SKM-1 treated with dmso at 0.1 percent for 144 hours (cell line): Measurements from ENCODE around the gene MT3.
A peak's percentile ranks its signal among the peaks of the same experiment; 100 is the strongest.
"Not testable (repeated sequence)": the region's sequence is repeated elsewhere in the genome, so short reads cannot be mapped to it uniquely, and the experiment has no call there.

ENCODE experiments used
- DNase-seq: peaks from one replicate; lab custom pipeline; 2025; ENCODE audit not compliant: unreplicated experiment; lab: John Stamatoyannopoulos, UW

Gene MT3

DNA sequence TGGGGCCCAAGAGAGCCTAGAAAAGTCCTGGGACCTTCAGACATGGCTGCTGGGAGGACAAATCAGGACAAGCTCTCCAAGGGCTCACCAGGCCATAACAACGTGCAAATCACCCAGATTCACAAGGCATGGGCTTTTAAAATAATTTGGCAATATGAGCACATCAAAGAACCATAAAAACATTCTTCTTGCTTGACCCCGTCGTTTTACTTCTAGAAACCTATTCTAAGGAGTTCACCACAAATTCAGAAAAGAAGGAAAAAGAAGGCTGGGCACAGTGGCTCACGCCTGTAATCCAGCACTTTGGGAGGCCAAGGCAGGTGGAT lies 12.1 kb upstream of the MT3 start:
- no peak for DNase-seq

DNA sequence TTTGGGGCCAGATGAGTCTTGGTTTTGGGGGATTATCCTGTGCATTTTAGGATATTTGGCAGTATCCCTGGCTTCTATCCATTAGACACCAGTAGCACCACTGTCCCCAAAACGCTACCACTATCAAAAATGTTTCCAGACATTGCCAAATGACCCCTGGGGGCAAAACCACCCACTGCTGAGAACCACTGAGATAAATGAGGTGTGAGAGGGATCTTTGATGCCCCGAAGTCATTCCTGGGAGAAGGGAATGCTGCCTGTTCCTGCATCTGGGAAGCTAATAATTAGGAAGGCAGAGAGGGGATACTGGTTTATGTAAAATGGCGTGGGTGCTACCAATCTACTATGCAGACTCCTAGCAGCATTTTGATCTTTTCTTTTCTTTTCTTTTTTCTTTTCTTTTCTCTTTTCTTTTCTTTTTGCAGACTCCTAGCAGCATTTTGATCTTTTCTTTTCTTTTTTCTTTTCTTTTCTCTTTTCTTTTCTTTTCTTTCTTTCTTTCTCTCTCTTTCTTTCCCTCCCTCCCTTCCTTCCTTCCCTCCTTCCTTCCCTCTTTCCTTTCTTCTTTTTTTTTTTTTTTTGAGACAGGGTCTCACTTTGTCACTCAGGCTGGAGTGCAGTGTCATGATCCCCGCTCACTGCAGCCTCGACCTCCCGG lies 8.8 kb upstream of the MT3 start:
- DNase-seq = no peak

DNA sequence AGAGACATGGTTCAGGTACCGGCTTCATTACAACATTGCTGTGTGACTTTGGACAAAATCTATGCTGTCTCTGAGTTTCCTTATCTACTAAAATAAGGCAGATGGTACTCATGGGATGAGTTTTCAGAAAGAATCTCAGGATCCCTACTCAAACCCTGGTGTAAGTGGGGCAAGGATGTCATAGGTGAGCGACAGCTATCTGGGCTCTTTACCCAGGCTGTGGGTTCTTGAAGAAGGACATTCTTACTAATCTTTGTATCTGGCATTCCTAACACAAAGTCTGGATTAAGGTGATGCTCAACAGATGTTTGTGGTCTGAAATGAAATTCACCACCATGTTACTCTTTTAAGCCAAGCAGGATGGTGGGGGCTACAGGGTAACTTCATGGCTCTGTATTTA lies 6.4 kb upstream of the MT3 start:
- not testable (repeated sequence) for DNase-seq

DNA sequence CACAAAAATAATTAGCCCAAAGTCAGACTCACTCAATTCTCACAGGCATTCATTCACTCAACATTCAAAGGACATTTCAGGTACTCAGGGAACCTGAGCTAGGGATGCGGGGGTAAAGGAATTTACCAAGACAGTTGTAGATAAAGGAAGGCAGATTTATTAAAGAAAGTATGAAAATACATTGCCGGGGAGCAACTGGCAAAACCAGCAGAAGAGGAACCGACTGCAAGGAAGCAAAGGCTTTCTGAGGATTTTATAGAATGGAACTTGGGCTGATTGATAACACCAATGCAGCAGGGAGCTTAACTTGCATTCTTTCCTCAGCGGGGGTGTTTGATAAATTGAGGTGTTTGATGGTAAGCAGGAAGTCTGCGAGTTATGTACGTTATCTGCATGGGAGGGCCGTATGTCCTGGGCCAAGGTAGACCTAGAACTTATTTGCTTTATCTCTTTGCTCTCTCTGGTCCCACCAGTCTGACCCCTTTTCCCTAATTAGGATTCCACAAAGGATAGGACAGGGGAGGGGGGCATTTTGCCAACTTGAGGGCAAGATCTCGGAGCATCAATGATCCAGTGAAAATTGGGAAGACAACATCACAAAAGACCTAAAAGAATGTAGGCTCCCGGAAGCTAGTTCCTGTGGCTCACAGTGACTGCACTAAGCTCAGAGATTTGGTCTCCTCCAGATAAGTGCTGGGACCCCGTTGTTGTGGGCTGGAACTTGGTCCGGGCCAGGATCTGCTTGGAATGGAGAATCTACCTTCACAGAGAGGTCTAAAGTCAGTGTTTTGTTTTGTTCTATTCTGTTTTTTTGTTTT lies 5.8 kb upstream of the MT3 start:
- DNase-seq = no peak

GRCh38 chr16:56584276-56584675 lies 5.1 kb upstream of the MT3 start:
- DNase-seq = no peak

GRCh38 chr16:56588781-56589140 lies 567 bp upstream of the MT3 start:
- DNase-seq = no peak

DNA sequence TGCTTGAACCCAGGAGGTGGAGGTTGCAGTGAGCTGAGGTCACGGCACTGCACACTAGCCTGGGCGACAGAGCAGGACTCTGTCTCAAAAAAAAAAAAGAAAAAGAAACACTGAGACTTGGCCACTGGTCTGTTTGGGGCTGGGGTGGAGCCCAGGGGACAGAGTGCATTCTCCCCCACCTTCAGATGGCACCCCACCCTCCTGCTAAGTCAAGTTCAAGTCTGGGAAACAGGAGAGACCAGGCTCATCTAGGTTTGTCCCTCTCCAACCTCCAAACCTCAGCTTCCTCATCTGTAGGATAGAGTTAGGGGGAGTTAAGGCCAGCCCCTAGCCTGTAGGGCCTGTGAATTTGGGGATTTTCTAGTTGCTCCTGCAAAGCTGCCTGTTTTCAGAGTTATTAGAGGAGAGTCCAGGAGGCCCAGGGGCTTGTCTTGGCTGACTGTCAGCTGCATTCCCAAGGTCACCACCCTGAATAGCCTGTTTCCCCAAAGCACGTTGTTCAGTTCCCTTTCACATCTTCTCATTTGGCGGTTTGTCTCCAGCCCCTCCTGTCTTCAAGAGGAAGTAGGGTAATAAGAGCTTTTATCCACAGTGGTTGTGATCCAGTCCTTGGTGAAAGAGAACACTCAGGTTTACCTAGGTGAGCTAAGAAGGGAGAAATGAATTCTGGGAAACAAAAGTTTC lies 2.2 kb downstream of the MT3 start:
- peak; percentile 86 for DNase-seq

DNA sequence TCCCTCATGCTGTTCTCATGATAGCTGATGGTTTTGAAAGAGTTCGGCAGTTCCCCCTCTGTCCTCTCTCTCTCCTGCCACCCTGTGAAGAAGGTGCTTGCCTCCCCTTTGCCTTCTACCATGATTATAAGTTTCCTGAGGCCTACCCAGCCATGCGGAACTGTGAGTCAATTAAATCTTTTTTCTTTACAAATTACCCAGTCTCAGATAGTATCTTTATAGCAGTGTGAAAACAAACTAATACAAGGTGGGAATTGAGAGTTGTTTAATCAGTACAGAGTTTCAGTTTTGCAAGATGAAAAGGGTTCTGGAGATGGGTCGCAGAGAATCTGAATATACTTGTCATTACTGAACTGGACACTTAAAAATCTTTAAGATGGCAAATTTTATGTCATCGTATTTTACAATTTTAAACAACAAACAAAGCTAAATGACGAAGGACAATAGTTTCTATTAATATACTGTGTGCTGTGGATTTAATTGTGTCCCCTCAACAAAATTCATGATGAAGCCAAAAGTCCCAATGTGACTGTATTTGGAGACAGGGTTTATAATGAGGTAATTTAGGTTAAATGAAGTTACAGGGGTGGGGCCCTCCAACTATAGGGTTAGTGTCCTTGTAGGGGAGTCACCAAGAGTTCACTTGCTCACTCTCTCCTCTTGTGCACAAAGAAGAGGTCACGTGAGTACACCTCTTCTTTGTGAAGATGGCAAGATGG lies 4.4 kb downstream of the MT3 start:
- no peak for DNase-seq

GRCh38 chr16:56594292-56594619 lies 4.9 kb downstream of the MT3 start:
- no peak for DNase-seq

DNA sequence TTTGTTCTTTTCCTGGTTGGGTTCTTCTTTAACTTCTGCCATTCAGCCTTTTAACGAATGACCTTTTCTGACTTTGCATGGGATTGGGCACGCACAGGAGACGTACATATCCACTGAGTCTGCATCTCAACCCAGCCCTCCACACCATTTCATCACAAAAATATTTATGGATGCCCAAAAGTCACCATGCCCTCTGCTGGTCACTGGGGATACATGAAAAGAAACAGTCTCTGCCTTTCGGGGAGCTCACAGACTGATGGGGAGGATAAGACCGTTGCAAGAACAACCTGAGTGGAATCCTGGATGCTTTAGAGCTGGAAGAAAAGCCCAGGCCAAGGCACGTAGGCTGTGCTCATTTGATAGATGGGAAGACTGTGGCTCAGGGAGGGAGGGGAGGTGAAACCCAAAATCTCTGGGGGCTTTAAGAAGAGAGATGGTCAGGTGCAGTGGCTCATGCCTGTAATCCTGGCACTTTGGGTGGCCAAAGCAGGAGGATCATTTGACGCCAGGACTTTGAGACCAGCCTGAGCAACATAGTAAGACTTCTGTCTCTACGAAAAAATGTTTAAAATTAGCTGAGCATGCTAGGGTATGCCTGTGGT lies 11.2 kb downstream of the MT3 start:
- peak; percentile 55 for DNase-seq

DNA sequence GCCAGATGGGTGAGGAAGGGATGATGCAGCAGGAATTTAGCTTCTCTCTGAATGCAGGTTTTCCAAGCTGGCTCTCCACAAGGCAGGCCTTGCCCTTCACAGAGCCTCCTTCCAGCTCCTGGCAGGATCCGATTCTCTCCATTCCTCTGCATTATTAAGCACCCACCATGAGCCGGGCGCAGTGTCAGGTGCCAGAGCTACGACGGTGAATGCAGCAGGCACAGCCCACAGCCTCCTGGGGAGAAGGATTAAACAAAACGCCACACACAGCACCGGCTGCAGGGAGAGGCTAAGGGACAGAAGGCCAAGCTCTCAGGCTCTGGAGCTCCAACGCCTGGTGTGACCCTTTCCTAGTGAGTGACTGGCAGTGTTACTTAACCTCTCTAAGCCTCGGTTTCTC lies 12.0 kb downstream of the MT3 start:
- DNase-seq = no peak

DNA sequence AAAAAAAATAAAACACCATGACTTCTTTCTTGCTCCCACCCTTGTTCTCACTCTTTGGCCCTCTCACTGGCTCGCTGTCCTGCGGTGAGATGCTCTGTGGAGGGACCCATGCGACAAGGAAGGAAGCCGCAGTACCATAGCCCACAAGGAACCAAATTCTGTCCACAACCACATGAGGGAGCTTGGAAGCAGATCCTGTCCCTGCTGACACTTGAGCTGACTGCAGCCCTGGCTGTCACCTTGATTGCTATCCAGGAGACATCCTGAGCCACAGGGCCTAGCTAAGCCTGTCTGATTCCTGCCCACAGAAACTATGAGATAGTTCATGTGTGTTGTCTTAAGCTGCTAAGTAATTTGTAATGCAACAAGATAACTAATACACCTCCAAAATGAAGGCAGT lies 14.3 kb downstream of the MT3 start:
- no peak for DNase-seq

DNA sequence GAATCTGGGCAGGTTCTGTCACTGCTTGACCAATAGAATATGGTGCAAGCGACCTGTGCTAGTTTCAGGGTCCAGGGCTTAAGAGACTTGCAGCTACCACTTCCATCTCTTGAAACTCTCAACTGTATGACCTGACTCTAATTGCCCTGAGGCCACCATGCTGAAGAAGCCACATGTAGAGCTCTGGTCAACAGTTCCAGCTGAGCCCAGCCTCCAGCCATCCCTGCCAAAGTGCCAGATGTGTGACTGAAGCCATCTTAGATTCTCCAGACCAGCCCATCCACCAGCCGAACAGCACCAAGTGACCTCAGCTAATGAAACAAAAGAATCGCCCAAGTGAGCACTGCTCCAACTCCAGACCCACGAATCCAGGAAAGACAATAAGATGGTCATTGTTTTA lies 15.6 kb downstream of the MT3 start:
- DNase-seq = no peak

GRCh38 chr16:56605475-56605874 lies 16.1 kb downstream of the MT3 start:
- no peak for DNase-seq

DNA sequence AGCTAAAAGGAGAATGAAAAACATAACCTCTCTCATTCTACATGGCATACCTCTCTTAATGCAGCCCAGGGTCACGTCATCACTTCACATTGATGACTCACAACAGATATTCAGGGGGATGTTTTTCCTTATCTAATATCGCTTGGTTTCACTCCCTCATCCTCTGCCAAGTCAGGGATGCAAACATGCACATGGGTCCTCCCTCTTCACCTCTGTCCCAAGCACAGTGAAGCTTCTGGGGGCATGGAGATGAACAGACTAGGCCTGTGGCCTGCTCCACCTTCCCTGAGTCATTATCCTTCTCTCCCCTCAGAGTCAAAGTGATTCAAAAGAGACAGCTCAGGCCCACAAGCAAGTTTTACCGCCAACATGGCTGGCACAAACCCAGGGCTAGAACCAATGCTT lies 16.7 kb downstream of the MT3 start:
- DNase-seq = no peak

DNA sequence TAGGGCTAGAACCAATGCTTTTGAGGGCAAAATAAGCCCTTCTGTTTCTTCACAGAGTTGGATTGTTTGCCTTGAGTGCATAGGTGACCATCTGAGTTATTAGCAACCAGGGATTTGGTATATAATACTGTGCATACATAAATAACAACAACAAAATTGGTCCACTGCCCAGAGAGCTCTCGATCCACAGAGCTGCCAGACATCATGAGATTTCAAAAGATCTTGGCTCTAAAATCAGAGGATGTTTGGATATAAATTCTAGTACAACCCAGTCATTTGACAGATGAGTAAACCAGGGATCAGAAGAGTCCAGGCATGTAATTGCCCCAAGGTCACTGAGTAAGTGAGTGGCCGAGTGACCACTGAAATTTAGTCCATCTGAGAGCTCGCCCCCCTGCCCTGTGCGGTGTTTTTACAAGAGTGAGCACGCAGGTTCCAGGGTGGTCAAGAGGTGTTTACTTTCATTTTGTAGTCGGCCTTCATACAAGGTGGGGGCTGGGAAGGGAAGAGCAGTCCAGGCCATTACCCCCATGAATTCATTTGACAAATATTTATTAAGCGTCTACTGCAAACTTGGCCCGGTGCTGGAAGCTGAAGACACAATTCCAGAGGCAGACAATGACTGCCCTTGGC lies 17.3 kb downstream of the MT3 start:
- no peak for DNase-seq

DNA sequence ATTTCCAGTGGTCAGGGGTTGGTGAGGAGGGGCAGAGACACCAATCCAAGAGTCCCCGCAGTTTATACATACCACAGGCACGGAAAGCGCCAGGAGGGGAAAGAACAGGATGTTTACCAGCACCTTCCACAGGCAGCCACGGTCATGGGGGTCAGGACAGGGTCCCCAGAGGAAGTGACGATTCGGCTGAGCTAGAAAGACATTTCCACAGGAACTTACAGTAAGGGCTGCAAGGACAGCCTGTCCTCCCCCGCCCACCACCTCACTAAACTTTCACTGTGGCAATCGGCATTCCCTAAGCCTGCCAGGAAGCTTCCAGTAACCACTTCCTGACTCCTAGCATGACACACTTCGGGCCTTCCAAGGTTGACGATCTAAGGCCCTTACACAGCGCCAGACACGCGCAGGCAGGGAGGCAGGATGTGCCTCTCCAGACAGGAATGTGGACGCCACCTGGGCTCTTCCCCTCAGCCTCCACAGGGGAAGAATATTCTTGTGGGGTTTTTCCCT lies 17.8 kb downstream of the MT3 start:
- no peak for DNase-seq

DNA sequence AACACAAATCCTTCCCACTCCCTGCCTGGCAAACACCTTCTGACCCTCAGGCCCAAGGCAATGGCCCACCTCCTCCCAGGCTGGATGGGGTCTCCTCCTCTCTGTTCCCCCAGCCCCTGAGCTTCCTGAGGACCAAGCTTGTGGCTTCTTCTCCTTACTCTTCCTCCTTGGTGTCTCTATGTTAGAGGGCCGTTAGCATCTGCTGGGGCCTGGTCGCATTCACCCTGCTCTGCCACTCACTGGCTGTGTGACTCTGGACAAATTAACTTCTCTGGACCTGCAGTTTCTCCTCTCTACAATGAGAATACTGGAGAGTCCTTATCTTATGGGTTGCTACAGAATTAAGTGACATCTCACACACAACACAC lies 18.3 kb downstream of the MT3 start:
- no peak for DNase-seq

- DNase-seq = peak; percentile 98
Measured at GRCh38 chr16:56608043-56608875, 18.9 kb downstream of the MT3 start, which contains the start of gene MT2A. Gene MT2A (plus strand): TSS chr16:56608584. CDS start chr16:56608656, 72 bp downstream.
